GM19025 (cell line): ENCODE results near the gene CCKAR.
"Not testable (repeated sequence)": the region's sequence is repeated elsewhere in the genome, so short reads cannot be mapped to it uniquely, and the experiment has no call there.

Experiments used
- ATAC-seq: cut with Tn5 transposase; IDR thresholded peaks from one replicate; pipeline ENCODE4 v1.9.1; 2021; ENCODE audit warnings: mild to moderate bottlenecking, low read depth, moderate library complexity; ENCODE audit not compliant: unreplicated experiment

CCKAR gene, protein sequence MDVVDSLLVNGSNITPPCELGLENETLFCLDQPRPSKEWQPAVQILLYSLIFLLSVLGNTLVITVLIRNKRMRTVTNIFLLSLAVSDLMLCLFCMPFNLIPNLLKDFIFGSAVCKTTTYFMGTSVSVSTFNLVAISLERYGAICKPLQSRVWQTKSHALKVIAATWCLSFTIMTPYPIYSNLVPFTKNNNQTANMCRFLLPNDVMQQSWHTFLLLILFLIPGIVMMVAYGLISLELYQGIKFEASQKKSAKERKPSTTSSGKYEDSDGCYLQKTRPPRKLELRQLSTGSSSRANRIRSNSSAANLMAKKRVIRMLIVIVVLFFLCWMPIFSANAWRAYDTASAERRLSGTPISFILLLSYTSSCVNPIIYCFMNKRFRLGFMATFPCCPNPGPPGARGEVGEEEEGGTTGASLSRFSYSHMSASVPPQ

DNA sequence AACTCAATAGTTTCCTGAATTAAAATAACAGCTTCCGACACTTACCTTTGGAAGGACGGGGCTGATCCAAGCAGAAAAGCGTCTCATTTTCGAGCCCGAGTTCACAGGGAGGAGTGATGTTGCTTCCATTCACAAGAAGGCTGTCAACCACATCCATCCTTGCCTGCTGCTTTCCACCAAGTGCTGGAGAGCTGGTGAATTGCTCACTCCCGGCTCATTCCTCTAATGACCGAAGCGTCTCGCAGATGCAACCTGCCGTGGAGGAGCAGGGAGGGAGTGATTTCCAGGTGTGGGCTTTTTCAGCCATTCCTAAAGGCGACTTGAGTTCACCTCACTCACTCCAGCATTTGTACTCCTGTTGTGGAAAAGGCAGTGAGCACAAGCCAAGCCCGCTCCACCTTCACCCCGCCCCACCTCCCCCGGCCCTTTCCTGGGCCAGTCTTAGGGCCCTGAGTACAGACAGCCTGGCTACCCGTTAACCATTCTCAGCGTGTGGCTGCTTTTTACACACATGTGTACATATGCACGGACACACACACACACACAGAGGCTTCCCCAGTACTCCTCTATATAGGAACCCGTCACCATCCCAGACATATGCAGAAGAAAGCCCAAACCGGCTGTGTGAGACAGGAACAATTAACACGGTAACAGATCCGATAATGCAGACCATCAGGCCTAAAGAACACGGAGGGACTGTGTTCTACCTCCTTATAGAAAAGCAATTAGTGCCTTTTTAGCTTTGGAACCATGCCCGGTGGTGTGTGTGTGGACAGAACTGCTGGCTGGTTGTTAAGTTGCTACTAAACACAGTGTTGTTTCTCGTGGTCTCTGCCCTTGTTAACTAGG, at the start of gene CCKAR:
TSS of gene CCKAR (minus strand) at position 374 of the 849 bp plus-strand sequence. CDS start at position 157, 217 bp downstream.
- no peak for ATAC-seq

DNA sequence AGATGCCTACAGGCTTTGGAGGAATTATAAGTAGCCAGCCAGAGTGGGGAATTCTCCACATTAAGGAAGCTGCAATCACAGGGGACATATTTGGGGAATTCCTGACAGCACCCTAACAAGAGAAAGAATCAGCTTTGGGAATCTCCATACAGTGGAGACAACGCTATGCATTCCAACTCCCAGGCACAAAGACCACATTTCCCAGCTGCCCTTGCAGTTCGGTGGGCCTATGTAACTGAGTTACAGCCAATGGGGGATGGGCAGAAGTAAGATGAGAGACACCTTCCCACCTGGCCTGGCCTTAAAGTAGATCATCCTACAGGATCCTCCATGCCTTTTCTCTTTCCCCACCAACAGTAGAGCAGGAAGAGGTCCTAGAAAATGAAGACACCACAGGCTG, 43.4 kb upstream of the CCKAR start:
- ATAC-seq, result no peak

DNA sequence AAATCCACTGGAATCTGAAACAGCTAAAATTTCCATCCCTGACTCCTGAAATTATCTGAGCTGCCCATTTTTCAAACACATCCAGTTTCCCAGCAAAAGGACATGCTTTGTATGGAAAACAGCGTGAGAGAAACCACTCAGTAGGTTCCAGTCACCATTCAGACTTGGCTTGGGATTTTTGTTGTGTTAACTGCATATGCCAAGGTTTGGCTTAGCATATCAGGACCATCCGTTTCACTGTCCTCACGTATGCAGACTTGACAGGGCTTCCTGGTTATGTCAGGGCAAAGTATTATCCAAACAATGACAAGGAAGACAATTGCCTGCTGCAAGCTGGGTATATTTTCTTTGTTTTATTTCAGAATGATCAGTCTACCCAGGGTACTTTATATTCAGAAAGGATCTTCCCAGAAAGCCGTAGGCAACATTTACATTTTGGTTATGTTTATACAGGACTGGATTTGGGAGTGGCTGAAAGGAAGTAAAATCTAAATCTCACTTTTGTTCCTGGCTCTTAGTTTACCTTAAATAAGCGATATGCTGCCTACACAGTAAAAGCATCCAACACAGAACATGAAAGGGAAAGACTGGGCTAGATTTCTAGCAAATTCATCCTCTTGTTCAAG, 41.3 kb upstream of the CCKAR start:
- ATAC-seq, result no peak

DNA sequence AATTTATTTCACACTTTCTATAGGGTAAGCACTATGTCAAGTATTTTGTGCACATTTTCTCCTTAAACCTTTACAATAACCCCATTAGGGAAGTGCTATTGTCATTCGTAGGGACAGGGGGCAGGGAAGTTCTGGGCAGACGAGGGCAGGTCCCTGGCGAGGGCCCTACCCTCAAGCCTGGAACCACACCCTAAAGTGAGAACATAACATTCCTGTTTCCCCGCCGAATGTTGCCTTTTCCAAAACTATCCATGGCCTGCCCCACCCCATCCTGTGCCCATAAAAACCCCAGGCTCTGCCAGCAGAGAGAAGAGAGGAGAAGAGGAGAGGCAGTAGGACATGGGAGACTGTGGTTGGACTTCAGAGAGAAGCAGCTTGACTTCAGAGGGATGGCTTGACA, 39.8 kb upstream of the CCKAR start:
- no peak for ATAC-seq

DNA sequence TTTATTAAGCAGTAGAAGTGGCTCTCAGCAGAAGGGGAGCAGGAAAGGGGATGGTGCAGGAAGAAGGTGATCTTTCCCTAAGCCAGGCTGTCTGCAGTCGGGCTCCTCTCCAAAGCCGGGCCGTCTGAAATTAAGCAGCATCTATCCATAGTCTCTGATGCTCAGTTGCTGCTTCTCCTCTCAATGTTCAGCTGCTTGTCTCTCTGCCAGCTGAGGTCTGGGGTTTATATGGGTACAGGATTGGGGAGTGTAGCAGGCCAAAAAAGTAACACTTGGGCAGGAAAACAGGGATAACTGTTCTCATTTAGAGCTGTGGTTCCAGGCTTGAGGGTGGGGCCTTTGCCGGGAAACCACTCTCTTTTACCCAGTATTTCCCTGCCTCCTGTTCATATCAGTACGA, 39.2 kb upstream of the CCKAR start:
- ATAC-seq, result no peak

DNA sequence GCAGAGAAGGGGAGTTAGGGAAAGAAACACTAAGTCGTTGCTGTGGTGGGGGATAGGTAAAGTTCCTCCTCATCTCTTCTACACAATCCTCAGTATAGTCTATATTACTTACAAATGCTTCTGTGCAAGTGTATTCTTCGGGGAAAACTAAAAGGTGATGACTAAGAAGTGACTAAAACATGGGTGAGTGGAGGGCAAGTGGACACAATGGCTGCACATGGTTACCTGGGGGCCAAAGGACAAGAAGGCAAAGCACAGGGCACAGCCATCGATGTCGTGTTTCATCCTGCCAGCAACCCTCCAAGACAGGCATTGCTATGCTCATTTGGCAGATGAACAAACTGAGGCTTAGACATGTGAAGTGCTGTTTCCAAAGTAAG, 35.5 kb upstream of the CCKAR start:
- no peak for ATAC-seq

DNA sequence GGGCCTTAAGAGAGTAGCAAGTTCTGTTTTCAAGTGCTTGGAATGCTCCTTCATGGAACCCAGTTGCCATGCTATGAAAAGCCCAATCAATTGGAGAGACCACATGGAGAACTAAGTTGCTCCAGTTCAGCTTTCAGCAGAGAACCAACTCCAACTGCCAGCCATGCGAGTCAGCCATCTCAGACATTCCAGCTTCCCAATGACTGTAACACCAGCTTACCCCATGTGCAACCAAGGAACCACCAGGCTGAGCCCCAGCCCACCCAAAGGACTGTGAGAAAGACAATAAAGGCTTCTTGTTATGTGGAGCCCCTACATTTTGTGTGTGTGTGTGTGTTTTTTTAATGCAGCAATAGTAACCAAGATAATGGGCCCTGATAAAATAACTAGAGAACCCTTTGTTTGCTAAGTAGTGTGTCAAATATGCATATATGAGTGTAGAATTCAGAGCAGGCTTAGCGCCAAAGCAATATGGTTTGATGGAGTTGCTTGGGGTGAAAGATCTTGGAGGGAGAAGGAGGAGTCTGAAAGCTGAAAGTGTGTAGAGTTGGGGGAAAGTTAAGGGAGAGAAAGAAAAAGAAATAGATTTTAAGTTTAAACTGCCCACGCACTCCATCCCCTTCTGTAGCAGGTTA, 35.0 kb upstream of the CCKAR start:
- ATAC-seq, result no peak

DNA sequence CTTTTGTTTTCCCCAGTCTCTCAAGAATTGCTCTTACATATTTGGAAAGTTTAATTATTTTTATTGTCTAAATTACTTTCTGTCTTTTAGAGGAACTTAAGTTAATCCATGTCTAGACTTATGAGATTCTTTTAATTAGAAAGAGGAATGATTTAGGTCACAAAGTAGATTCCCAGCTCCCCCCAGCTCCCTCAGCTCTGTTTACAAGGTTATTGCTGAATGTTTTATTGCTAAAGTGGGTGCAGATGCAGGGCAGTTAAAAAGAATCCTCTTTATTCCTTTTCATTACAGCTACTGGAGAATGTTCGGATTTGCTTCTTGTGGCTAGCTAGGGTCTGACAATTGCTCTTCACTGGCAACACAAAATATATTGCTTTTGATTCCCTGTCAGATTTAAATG, 33.7 kb upstream of the CCKAR start:
- ATAC-seq, result no peak

DNA sequence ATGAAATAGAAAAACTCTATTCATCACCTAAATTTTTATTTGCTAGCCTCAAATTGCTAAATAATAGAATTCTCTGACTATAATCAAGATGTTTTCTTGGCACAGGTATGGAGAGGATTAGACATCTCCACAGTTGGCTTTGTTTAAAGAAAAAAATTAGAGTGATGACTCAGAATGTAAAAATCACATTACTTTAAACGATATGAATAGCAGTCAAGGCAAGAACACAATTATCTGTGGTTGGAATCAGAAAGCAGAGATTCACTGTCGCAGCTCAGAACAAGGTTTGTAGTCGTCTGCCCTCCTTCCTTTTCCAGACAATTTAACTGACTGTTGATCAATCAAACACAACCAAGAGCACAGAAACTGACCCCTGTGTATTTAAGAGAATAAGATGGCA, 32.2 kb upstream of the CCKAR start:
- ATAC-seq, result no peak

DNA sequence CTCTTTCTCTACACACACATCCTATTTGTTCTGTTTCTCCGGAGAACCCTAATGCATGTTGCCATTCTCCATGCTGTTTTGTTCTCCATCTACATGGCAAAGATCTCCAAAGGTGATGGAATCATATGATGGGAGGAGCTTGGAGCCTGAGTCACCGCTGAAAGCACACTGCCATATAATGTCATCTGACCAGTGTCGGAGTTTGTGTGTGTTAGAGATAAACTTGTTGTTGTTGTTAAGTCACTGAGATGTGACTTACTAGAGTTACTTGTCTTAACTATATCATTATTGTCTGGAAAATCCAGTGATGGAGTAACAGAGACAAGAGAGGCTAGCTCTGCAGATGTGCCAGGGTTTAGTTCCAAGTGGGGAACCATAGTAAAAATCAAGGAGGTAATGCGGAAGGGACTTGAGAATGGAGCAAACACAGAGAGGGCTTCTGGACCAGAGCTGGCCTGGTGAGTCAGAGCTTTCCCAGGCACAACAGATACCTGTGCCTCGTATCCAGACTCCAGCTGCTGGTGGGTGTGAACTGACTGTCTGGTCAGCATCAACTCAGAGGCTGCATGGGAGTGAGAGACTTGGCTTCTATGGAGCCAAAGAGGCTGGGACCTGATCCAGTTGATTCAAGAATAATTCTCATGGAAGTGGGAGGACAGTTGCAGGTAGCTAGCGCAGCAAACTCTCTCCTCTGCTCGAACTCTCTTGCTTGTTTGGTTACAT, 30.6 kb upstream of the CCKAR start:
- ATAC-seq, result no peak

DNA sequence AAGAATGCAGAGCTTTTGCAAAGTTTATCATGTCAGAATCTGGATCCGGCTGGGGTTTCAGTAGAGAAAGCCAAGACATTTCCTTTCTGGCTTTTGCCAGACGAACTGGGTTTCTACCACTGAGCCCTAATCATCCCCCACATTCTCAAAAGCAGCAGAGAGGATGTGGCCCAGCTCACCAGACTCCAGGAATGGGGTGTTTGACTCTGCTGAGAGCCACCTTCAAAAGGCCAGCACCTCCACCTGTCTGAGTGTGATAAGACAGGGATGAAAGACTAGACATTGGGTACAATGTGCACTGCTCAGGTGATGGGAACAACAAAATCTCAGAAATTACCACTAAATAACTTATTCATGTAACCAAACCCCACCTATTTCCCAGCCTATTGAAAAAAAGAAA, 25.7 kb upstream of the CCKAR start:
- ATAC-seq, result no peak

DNA sequence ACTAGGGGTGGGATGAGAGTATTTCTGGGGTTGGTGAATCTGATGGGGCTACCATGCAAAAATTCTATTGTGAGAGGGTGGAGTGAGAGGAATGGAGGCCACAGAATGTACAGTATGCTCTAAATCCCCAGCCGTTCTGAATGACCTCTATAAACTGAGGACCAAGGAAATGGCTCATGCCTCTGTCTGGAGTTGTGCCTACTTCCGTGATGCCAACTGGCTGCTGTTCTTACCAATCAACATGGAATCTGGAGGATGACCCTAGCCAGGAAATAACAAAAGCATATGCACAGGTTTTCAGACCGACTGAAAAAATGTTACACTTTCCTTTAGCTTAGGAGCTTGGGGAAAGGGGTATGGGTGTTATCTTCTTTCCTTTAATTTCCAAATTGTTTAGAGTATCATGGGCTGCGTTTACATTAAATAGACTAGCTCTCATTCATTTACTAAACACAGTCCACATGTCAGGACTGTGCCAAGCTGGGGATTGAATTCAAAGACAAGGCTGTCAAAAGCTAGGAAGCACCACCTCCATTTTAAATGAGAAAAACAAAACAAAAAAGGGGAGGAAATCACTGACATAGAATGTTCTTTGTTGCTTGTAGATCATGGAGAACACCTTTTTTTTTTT, 20.2 kb upstream of the CCKAR start:
- no peak for ATAC-seq

DNA sequence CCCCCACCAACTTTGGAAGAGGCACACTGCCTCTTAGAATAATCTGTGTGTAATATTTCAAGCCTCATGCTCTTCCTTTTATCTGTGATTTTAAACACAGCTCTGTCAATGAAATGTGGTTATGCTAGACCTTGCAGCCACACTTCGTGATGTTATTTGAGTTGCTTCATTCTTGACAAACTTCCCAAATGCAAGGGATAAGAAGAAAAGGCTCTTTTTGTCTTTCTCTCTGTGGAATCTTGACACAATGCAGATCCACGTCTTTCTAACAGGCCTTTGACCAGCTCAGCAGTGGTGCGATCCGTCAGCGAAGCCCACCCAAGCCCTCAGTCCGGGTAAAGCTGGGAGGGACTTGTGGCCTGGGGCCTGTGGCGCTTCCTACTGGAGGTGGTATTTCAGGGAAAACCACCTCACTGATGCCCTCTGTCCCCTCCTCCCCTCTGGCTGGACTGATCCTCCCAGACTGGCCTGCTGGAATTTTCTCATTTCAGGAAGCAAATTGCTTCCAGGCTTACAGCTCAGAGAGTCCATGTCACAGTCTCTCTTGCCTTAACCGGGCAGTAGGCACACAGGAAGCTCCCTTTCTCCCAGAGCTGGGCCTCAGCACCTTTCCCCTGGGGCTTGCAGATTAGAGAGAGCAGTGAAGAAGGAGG, 19.5 kb upstream of the CCKAR start:
- no peak for ATAC-seq

DNA sequence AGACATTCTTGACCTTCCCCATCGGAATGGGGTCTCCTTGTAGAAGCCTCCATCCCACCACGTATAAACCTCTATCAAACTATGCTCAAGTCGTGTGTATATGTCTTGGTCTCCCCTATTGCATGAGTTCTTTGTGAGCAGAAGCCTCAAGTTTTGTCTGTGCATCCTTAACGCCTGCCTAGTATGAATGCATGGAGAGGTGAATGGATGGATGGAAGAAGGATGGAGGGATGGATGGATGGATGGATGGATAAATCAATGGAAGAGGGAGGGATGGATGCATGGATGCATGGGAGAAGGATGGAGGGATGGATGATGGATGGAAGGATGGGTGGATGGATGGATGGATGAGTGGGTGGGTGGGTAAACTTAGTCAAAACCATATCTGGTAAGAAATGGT, 17.0 kb upstream of the CCKAR start:
- ATAC-seq, result no peak

DNA sequence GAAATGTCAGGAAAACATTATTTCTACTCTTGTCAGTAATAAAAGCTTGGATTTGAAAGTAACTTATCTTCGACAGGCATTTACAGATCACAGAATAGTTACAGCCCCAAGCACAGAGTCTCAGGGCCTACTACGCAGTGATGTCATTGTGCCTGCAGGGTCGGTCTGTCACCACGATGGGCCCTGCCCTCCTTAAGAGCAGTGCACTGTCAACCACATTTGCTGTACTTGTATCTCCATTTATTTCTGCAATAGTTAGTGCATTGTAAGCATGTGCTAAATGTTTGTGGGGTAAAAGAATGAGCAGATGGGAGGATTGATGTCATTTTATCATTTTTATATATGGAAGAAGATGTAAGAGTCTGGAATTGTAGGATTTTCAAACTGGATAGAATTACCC, 13.6 kb upstream of the CCKAR start:
- ATAC-seq, result no peak

DNA sequence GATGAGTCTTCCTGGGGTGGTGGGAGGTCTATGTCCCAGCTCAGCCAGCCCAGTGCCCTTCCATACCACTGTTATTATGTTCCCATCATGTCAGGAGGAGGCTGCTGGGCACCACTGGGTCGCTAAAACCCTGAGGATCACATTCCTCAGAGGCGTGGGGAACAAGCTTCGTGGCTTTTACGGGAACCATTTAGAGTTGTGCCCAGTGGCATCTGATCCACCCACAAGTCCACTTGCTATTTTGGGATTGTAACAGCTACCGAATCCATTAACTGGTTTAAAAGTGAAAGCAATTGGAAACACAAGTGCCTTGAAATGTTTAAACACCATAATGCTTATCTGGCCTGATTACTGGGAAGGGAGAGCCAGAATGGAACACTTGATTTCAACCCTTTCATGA, 13.1 kb upstream of the CCKAR start:
- no peak for ATAC-seq

DNA sequence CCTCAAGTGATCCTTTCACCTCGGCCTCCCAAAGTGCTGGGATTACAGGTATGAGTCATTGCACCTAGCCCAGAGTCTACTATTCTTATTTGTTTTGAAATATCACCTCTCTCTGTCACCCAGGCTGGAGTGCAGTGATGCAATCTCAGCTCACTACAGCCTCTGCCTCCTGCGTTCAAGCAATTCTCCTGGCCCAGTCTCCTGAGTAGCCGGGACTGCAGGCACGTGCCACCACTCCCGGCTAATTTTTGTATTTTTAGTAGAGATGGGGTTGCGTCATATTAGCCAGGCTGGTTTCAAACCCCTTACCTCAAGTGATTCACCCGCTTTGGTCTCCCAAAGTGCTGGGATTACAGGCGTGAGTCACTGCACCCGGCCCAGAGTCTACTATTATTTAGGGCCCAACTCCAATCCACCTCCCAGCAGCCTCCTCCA, 10.3 kb upstream of the CCKAR start:
- not testable (repeated sequence) for ATAC-seq

DNA sequence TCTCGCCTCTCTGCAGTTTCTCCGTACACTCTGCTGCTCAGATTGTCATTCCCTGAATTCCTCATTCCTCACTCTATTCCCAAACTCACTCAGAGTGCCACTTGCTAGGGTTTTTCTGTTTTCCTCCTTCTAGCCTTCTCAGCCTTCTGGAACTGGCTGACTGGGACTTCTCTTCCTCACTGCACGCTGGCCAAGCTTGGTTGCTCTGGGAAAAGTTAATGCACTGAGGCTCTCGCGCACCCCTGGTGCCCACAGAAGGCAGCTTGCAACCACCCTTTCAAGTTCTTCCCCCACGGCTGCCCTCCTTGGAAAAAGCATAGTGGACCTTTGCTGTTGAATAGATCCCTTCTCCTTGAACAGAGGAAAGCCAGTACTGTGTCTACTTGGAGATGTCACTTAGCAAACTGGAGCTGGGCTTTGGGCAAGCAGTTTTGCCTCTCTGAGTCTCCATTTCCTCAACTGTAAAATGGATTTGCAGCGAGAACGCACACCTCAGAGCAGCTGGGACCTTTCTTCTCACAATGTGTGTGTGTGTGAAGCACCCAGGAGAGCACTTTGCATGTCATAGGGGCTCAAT, 6.0 kb upstream of the CCKAR start:
- no peak for ATAC-seq

DNA sequence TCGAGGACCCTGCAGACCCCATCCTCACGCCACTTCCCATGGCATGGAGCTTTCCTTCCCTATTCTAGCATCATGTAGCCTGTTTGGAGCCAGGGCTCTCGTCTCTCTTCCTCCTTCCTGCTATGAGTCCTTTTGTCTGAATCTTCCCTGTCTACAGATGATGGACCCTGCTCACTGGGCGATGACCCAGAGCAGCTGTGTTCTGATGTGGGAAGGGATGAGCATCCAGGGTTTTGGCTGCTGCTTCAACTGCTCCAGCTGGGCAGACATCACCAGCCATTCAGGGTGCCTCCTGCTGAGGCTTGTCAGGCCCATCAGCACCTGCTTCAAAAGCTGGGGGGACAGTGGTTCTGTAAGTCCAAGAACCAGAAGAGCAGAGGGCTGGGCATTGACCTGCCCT, 3.2 kb upstream of the CCKAR start:
- no peak for ATAC-seq
